Kidney (tissue), 14 donors: Measurements from ENCODE around the gene ADAMTS14. TPM values are rescaled to one million over a fixed set of nuclear protein-coding genes. Genes with fewer than 3 reads are reported as not detected.
A peak's percentile ranks its signal among the peaks of the same experiment; 100 is the strongest.

Source experiments
- DNase-seq, 5 donors: peaks; one replicate each; pipeline ENCODE4 v3.0.0-alpha.2; 2013 to 2020
- FAIRE-seq: peaks from 2 replicates; lab custom pipeline; 2012; peaks lifted over from hg19 to GRCh38; lab: Jason Lieb, UNC
- H3K27ac ChIP-seq, 2 donors: one replicate each; pipeline ENCODE4 v1.7.0; 2013; ENCODE audit warnings: low read depth in 2 of 2, low read length in 2 of 2, inconsistent platforms in 1 of 2
- H3K27me3 ChIP-seq: one replicate; pipeline ENCODE4 v1.7.1; 2013; ENCODE audit warnings: low read length, inconsistent platforms; ENCODE audit not compliant: control insufficient read depth, insufficient read depth
- H3K36me3 ChIP-seq, 3 donors: one replicate each; pipeline versions ENCODE4 v1.7.0 to v1.7.1; 2013; ENCODE audit warnings: low read length in 3 of 3, control low read depth in 1 of 3, inconsistent platforms in 1 of 3; ENCODE audit not compliant: insufficient read depth in 3 of 3, control insufficient read depth in 2 of 3
- H3K4me1 ChIP-seq, 3 donors: one replicate each; pipeline versions ENCODE4 v1.7.0 to v1.7.1; 2013; ENCODE audit warnings: low read length in 3 of 3, inconsistent platforms in 1 of 3, low read depth in 1 of 3; ENCODE audit not compliant: control insufficient read depth in 2 of 3, insufficient read depth in 2 of 3
- H3K4me3 ChIP-seq, 3 donors: one replicate each; pipeline versions ENCODE4 v1.7.0 to v1.8.1; 2013; ENCODE audit warnings: low read length in 3 of 3, control low read depth in 1 of 3, inconsistent platforms in 1 of 3
- H3K9ac ChIP-seq, 3 donors: one replicate each; pipeline versions ENCODE4 v1.7.0 to v1.7.1; 2013; ENCODE audit warnings: low read length in 3 of 3, control low read depth in 1 of 3, inconsistent platforms in 1 of 3
- H3K9me3 ChIP-seq, 3 donors: one replicate each; pipeline versions ENCODE4 v1.7.0 to v1.7.1; 2013; ENCODE audit warnings: low read length in 3 of 3, control low read depth in 1 of 3, inconsistent platforms in 1 of 3; ENCODE audit not compliant: control insufficient read depth in 2 of 3, insufficient read depth in 1 of 3
- intact Hi-C: fragments of 100-400 bp; cut with DNase I; formaldehyde crosslinking; loops from one replicate; pipeline ENCODE4 v1.11.1; 2022
- polyA plus RNA-seq: library from polyadenylated mRNA; stranded (reverse); fragments of 350-450 nt; fragmentation: Illumina TruSeq; extraction: RNeasy Lipid Tissue Mini Kit (QIAGEN cat#74804); gene quantifications from one replicate; pipeline ENCODE4 v1.2.3, GENCODE V29; 2014; ENCODE audit warnings: low read depth, low replicate concordance; ENCODE audit not compliant: insufficient read depth
- total RNA-seq: library from RNA; stranded (reverse); fragmentation: NEBNext Ultra II Directional; extraction: Animal tissue kit (Norgen Biotek cat#: 25700); gene quantifications from one replicate; pipeline ENCODE4 v1.2.1, GENCODE V29; 2021
- TF ChIP-seq, protein P1 (sequence below): IDR thresholded peaks from 3 replicates; pipeline ENCODE4 v1.5.1; 2012; ENCODE audit warnings: mild to moderate bottlenecking, moderate library complexity, borderline replicate concordance; ENCODE audit not compliant: insufficient read depth; ENCODE audit errors: extremely low read depth
- donor health status: control.
- donor health status: control.
- donor health status: control.
- donor health status: control.
- donor health status: control.
- donor health status: DM: yes; HTN: yes; CAD: no.
- donor health status: Normal renal cell carcinoma (clear cell type).

ADAMTS14 gene
- total and polyA plus RNA-seq, 2 donors from 2014 or later = 0.47 TPM; not detected in 1

DNA sequence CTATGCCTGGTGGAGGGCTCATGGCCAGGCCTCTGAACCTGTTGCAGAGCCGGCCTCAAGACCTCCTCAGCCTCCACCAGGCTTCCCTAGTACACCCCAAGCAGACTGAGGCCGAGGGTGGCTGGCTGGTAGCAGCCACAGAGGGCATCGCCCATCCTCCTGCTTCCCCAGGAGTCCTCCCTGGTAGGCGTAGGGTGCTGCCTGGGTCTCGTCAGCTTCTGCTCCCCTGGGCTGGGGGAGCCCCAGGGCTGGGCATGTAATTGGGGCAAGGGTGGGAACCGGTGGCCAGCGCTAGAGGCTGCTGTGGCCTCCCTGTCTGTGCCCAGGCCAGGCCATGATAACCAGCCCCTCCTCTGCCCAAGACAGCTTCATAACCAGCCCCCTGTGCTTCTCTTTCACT, 80.3 kb downstream of the ADAMTS14 start:
- TF ChIP-seq, protein P1, sequence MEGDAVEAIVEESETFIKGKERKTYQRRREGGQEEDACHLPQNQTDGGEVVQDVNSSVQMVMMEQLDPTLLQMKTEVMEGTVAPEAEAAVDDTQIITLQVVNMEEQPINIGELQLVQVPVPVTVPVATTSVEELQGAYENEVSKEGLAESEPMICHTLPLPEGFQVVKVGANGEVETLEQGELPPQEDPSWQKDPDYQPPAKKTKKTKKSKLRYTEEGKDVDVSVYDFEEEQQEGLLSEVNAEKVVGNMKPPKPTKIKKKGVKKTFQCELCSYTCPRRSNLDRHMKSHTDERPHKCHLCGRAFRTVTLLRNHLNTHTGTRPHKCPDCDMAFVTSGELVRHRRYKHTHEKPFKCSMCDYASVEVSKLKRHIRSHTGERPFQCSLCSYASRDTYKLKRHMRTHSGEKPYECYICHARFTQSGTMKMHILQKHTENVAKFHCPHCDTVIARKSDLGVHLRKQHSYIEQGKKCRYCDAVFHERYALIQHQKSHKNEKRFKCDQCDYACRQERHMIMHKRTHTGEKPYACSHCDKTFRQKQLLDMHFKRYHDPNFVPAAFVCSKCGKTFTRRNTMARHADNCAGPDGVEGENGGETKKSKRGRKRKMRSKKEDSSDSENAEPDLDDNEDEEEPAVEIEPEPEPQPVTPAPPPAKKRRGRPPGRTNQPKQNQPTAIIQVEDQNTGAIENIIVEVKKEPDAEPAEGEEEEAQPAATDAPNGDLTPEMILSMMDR = no peak
- DNase-seq (peak in 1 of 5 donors; percentile 62), FAIRE-seq (no peak)
- Histone ChIP-seq H3K9me3 (no peaks in the 10 kb centered on the region), H3K36me3 (no peaks in the 10 kb centered on the region), H3K4me3 (no peak overlapping the region), H3K27ac (no peak overlapping the region), H3K9ac (no peak overlapping the region), H3K27me3 (no peaks in the 10 kb centered on the region), H3K4me1 (peaks cover 0 to 11% (median 2%) of the 10 kb centered on the region in 3 donors)
- intact Hi-C loops = no loop called here

DNA sequence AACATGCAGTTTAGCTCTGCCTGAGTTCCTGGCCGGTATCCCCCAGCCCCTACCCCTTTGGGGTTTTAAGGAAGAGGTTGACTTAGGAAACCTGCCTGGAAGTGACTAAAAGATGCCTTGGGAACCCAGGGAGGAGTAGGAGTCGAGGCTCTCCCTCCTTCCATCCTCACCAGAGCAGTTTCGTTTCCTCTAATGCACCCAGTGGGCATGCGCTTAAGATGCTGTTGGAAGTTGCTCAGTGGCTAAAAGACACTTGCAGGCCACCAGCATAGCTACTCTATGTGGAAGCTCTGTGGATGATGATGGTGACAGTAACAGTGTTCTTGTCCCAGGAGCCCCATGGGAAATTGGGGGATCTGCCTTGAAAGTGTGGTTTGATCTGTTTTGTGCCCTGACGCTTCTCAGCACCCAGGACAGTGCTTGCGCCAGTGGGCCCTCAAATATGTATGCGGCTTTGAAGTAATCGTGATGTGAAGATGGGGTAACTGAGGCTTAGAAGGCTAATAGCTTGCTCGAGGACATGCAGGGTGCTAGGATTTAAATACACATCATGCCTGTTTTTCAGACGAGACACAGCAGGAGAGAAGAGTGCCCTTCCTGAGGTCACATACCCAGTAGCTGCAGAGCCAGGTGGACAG, 80.8 kb downstream of the ADAMTS14 start:
- FAIRE-seq (no peak), DNase-seq (no peak)
- peak overlapping the region; percentile 61 to 67 for H3K27ac ChIP-seq
- no peaks in the 10 kb centered on the region for H3K9me3 ChIP-seq
- peaks cover 0 to 11% (median 6%) of the 10 kb centered on the region in 3 donors for H3K4me1 ChIP-seq
- intact Hi-C loops = no loop called here
- no peaks in the 10 kb centered on the region for H3K27me3 ChIP-seq
- H3K36me3 ChIP-seq = no peaks in the 10 kb centered on the region
- no peak overlapping the region for H3K9ac ChIP-seq
- H3K4me3 ChIP-seq = no peak overlapping the region
- TF ChIP-seq, protein P1 = no peak

DNA sequence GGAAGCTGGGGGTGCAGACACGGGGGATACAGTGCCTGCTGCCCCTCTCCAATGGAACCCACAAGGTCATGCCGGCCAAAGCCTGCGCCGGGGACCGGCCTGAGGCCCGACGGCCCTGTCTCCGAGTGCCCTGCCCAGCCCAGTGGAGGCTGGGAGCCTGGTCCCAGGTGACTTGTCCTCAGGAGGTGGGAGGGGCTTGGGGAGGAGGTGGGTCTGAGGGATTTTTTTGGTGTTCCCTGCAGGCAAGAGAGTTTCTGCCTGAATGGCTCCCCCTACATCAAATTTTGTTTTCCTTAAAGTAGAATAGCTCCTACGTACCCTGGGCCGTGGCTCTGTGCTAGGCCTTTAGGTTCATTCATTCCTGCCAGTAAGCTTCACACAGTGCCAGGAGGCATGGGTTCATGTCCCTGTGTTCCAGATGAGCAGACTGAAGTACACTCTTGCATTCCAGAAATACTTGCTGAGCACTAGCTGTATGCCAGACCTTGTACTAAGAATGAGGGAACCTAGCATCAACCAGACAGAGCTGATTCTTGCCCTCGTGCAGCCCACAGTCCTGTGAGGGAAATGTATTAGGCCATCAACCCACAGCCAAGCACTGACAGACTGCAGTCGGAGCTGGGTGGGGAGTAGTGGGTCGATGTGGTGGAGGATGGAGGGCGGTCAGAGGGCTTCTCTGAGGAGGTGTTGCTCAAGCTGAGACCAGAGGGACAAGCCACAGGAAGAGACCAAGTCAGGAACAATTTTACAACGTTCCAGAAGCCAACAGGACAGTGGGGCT, 81.7 kb downstream of the ADAMTS14 start:
- no peak overlapping the region for H3K9ac ChIP-seq
- TF ChIP-seq, protein P1 = no peak
- no peaks in the 10 kb centered on the region for H3K36me3 ChIP-seq
- DNase-seq (peak in 2 of 5 donors; percentile 34 to 75), FAIRE-seq (no peak)
- no peak overlapping the region for H3K4me3 ChIP-seq
- peak overlapping the region; percentile 67 for H3K27ac ChIP-seq
- intact Hi-C loops = no loop called here
- no peaks in the 10 kb centered on the region for H3K27me3 ChIP-seq
- no peaks in the 10 kb centered on the region for H3K9me3 ChIP-seq
- peaks cover 0 to 11% (median 6%) of the 10 kb centered on the region in 3 donors for H3K4me1 ChIP-seq
